Measurements from ENCODE around the gene HIGD2A.

Gene HIGD2A

DNA sequence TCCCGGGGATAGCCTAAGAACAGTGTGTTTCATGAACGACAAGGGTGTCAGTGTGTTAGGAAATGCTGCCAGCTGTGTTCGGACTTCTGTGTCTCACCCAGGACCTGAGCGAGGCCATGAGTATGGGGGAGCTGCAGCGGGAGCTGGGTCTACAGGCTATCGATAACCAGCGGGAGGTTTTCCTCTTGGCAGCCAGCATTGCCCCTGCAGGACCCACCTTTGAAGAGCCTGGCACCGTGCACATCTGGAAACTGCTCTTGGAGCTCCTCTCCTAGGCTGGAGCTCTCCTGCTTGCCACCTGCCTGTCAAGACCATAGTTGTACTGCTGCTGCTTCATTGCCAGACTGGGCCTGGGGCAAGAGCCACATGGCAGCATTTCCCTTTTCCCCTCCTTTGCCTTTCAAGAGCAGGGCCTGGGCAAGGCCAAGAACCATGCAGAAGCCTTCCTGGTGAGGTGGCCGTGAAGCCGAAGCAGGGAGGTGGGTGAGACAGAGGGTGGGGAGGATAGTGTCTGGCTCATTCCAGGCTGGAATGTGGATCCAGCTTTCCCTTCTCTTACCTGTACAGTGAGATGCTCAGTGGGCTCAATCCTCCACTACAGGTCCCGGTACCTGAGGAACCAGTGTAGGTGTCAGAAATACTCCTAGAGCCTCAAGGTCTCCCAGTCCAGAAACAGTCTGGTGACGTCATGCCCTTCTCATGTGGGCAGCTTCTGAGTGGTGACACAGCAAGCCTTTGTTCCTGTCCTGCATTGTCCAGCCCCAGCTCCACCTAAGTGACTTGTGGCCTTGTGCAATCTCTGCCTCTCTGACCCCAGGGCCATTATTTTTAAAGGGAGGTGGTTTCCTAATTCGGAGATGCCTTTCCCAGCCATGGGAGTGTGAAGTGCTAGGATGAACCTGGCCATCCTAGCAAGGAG lies 16.7 kb upstream of the HIGD2A start:
- Histone ChIP-seq H3K27ac (ENCODE audit: low read length) (no peak overlapping the region), H3K4me1 (ENCODE audit: insufficient read depth, low read length) (no peaks in the 10 kb centered on the region)

DNA sequence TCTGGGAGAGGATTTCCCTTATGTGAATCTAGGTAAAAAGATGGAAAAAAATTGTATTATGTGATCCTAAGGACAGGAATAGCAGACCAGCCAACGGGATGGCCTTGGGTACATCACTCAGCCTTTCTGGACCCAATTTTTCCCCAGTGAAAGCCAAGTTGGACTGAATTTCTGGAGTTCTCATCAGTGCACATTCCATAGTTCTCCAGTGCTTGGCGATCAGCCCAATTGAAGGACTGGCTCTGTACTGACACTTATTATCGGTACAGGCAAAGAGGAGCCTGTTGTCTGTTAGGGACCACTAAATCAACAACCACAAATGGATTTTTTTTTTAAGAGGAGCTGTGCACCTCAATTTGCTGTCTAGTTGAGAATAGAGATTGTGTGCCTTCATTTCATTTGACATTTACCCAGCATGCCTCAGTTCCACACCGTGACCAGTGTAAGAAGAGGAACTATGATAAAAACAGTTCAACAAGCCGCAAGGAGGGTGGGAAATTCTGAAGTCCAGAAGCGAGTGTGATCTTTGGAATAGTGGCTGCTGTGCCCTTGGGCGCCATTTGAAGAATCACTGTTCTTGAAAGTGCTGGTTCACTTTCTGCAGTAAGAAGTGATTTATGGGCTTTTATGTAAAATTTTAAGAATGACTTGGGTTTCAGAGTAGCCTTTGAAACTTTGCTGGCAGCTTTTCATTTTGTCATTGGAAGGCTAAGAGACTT lies 15.3 kb upstream of the HIGD2A start:
- Histone ChIP-seq H3K9ac (ENCODE audit: low read depth, low read length) (no peak overlapping the region), H3K4me3 (ENCODE audit: low read length) (no peak overlapping the region), H3K27me3 (ENCODE audit: insufficient read depth, low read length) (no peaks in the 10 kb centered on the region), H3K4me1 (ENCODE audit: insufficient read depth, low read length) (no peaks in the 10 kb centered on the region), H3K9me3 (ENCODE audit: insufficient read depth, low read depth, low read length) (no peaks in the 10 kb centered on the region), H3K27ac (ENCODE audit: low read length) (no peak overlapping the region), H3K36me3 (ENCODE audit: insufficient read depth, low read depth, low read length) (peaks cover 8% of the 10 kb centered on the region; the same call in 1 of the 2 replicates)

More for the DNA sequence above, 16.7 kb upstream of the HIGD2A start:
- H3K9me3 ChIP-seq (ENCODE audit: insufficient read depth, low read depth, low read length), result no peaks in the 10 kb centered on the region
- H3K36me3 ChIP-seq (ENCODE audit: insufficient read depth, low read depth, low read length), result peaks cover 8% of the 10 kb centered on the region; the same call in 1 of the 2 replicates
- H3K4me3 ChIP-seq (ENCODE audit: low read length), result no peak overlapping the region
- H3K9ac ChIP-seq (ENCODE audit: low read depth, low read length), result no peak overlapping the region
- H3K27me3 ChIP-seq (ENCODE audit: insufficient read depth, low read length), result peaks cover 13% of the 10 kb centered on the region

DNA sequence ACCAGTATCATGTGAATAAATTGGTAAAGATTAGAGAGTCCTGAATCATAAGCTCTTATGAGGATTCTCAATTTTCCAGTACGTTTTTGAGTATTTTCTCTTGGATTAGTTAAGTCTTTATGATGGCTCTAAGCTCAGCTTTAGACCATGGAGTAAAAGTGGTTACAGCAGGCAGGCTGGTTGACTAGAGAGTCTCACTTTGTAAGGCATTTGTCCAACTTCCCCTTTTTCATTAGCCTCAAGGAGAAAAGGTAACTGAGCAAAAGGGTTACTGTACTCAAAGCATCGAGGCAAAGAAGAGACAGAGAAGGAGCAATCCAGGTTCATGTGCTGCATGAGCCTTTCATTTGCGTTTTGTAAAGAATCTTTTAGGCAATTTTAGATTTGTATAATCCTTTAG lies 8.7 kb upstream of the HIGD2A start:
- Histone ChIP-seq H3K4me1 (ENCODE audit: insufficient read depth, low read length) (no peaks in the 10 kb centered on the region), H3K27me3 (ENCODE audit: insufficient read depth, low read length) (no peaks in the 10 kb centered on the region), H3K27ac (ENCODE audit: low read length) (no peak overlapping the region), H3K36me3 (ENCODE audit: insufficient read depth, low read depth, low read length) (peaks cover 45% of the 10 kb centered on the region), H3K4me3 (ENCODE audit: low read length) (no peak overlapping the region), H3K9ac (ENCODE audit: low read depth, low read length) (no peak overlapping the region), H3K9me3 (ENCODE audit: insufficient read depth, low read depth, low read length) (no peaks in the 10 kb centered on the region)

DNA sequence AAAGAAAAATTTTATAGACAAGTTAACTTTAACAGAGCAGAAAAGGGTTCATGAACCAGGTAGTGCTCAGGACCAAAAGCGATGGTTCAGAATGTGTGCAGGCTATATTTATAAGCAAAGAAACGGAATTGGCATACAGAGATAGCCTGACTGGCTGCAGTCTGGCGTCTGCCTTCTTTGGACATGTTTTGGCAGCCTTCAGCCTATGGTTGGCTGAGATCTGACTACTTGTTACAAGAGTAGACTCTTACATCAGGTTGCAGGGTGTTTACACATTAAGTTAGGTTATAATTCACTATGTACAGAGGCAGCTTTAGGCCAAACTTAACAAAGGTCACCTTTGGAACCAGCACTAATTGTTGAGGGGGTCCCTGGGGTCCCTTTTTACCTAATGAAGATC lies 7.1 kb upstream of the HIGD2A start:
- H3K4me3 ChIP-seq (ENCODE audit: low read length), result no peak overlapping the region
- peaks cover 61% of the 10 kb centered on the region for H3K36me3 ChIP-seq (ENCODE audit: insufficient read depth, low read depth, low read length)
- H3K4me1 ChIP-seq (ENCODE audit: insufficient read depth, low read length), result no peaks in the 10 kb centered on the region
- no peaks in the 10 kb centered on the region for H3K9me3 ChIP-seq (ENCODE audit: insufficient read depth, low read depth, low read length)
- H3K27me3 ChIP-seq (ENCODE audit: insufficient read depth, low read length), result no peaks in the 10 kb centered on the region
- H3K9ac ChIP-seq (ENCODE audit: low read depth, low read length), result no peak overlapping the region
- H3K27ac ChIP-seq (ENCODE audit: low read length), result no peak overlapping the region

DNA sequence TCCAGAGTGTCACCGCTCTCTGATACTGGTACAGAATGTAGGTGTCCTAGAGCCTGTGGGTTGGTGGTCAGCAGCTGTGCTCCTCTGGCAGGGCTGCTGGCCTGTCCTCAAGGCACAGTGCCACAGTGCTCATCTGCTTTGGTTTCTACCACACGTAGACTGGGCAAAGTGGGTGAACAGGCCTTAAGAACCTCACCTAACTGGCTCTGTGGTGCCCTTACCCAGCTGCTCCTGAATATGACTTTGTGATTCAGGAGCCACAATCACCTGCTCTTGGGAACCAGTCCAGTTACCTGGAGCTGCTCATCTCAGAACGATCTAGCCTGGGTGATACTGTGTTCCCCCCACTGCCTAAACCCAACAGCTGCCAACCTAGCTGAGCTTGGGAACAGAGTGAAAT lies 6.6 kb upstream of the HIGD2A start:
- Histone ChIP-seq H3K27ac (ENCODE audit: low read length) (no peak overlapping the region), H3K9ac (ENCODE audit: low read depth, low read length) (no peak overlapping the region), H3K9me3 (ENCODE audit: insufficient read depth, low read depth, low read length) (no peaks in the 10 kb centered on the region), H3K27me3 (ENCODE audit: insufficient read depth, low read length) (no peaks in the 10 kb centered on the region), H3K4me3 (ENCODE audit: low read length) (no peak overlapping the region), H3K4me1 (ENCODE audit: insufficient read depth, low read length) (no peaks in the 10 kb centered on the region; the same call in 1 of the 2 replicates), H3K36me3 (ENCODE audit: insufficient read depth, low read depth, low read length) (peaks cover 66% of the 10 kb centered on the region)

DNA sequence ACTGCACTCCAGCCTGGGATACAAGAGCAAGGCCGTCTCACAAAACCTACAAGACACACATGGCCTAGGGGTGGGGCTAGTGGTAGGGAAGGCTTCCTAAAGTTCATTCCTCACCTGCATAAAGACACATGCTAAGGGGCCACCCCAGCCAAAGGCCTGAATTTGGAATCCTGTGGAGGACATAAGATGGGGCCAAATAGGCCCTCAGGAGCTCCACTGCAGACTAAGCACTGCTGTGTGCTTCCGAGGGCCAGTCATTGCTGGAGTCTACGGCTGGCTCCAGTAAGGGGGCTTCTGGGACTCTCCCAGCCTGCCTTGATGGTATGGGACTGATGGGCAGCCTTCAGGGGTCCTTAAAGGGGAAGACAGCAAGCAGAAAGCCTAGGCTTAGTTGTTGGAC lies 5.8 kb upstream of the HIGD2A start:
- H3K9me3 ChIP-seq (ENCODE audit: insufficient read depth, low read depth, low read length), result no peaks in the 10 kb centered on the region
- no peak overlapping the region for H3K9ac ChIP-seq (ENCODE audit: low read depth, low read length)
- H3K27me3 ChIP-seq (ENCODE audit: insufficient read depth, low read length), result no peaks in the 10 kb centered on the region
- H3K27ac ChIP-seq (ENCODE audit: low read length), result no peak overlapping the region
- H3K36me3 ChIP-seq (ENCODE audit: insufficient read depth, low read depth, low read length), result peaks cover 70% of the 10 kb centered on the region
- H3K4me1 ChIP-seq (ENCODE audit: insufficient read depth, low read length), result peaks cover 3% of the 10 kb centered on the region; the same call in 1 of the 2 replicates
- no peak overlapping the region for H3K4me3 ChIP-seq (ENCODE audit: low read length)

DNA sequence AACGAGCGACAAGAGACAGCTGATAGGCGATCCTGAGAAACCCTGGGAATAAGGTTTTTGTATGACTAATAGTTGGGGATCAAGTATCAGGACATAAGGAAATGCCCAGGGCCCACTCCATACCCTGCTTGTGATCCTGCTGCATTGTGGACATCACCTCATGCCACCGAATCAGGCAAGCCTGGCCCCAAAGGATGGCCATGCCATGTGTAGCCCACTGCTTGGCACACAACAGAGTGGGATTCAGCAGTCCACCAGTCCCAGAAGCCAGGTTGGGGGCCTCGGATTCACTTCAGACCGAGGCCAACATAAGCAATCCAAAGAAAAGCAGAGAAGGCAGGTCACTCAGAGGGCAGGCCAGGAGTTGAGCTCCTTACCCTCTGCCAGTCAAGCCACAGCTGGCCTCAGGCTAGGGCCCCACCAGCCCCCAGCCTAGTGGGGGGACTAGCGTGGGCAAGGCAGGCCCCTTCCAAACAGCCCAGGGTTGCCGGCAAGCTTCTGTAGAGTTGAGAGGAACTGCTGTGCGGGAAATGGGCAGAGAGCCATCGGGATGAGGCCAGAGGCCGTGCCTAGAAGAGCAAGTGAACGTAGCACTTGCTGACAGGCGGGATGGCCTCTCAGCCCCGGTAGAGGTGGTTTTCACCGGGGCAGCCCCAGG lies 5.2 kb upstream of the HIGD2A start:
- Histone ChIP-seq H3K9ac (ENCODE audit: low read depth, low read length) (no peak overlapping the region), H3K9me3 (ENCODE audit: insufficient read depth, low read depth, low read length) (no peaks in the 10 kb centered on the region), H3K4me3 (ENCODE audit: low read length) (no peak overlapping the region), H3K27ac (ENCODE audit: low read length) (no peak overlapping the region), H3K27me3 (ENCODE audit: insufficient read depth, low read length) (no peaks in the 10 kb centered on the region), H3K36me3 (ENCODE audit: insufficient read depth, low read depth, low read length) (peaks cover 70% of the 10 kb centered on the region), H3K4me1 (ENCODE audit: insufficient read depth, low read length) (peaks cover 3% of the 10 kb centered on the region; the same call in 1 of the 2 replicates)

DNA sequence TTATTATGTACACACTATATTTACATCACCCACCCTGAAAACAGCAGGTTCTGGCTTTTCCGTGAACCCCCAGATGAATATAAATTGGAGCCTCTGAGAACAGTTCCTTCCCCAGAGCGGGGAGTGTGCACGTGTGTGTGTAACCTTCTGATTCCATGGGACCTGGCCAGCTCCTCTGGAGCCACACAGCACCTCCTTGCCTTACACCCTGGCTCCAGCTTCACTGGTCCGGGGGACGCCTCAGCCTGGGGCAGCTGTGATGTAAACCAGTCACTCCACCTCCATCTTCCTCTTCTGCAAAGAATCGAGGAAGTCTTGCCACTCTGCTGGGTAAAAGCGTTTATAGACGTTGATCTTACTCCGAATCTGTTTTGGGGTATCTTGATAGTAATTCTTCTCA lies 4.6 kb upstream of the HIGD2A start:
- H3K27ac ChIP-seq (ENCODE audit: low read length), result no peak overlapping the region
- H3K27me3 ChIP-seq (ENCODE audit: insufficient read depth, low read length), result no peaks in the 10 kb centered on the region
- H3K4me3 ChIP-seq (ENCODE audit: low read length), result no peak overlapping the region
- H3K4me1 ChIP-seq (ENCODE audit: insufficient read depth, low read length), result peaks cover 3% of the 10 kb centered on the region; the same call in 1 of the 2 replicates
- H3K9me3 ChIP-seq (ENCODE audit: insufficient read depth, low read depth, low read length), result no peaks in the 10 kb centered on the region
- no peak overlapping the region for H3K9ac ChIP-seq (ENCODE audit: low read depth, low read length)
- peaks cover 70% of the 10 kb centered on the region for H3K36me3 ChIP-seq (ENCODE audit: insufficient read depth, low read depth, low read length)

DNA sequence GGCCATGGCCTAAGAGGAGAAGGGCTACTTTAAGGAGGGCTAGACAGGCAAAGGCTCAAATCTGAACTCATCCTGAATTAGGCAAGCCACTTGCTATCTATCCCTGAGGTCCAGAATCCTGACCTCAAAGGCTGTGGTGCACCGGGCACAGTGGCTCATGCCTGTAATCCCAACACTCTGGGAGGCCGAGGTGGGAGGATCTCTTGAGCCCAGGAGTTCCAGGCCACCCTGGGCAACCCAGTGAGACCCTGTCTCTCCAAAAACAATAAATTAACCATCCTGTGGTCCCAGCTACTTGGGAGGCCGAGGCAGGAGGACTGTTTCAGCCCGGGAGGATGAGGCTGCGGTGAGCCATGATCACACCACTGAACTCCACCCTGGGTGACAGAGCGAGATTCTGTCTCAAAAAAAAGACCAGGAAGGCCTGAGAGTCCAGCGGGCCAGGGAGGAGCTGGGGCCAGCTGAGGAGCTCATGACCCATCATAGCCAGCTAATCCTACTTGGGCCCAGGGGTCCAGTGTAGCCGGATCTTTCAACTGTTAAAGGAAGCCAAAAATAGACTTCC lies 4.1 kb upstream of the HIGD2A start:
- Histone ChIP-seq H3K27me3 (ENCODE audit: insufficient read depth, low read length) (no peaks in the 10 kb centered on the region), H3K27ac (ENCODE audit: low read length) (no peak overlapping the region), H3K9me3 (ENCODE audit: insufficient read depth, low read depth, low read length) (no peaks in the 10 kb centered on the region), H3K9ac (ENCODE audit: low read depth, low read length) (no peak overlapping the region), H3K4me1 (ENCODE audit: insufficient read depth, low read length) (peaks cover 3% of the 10 kb centered on the region; the same call in 1 of the 2 replicates), H3K4me3 (ENCODE audit: low read length) (no peak overlapping the region), H3K36me3 (ENCODE audit: insufficient read depth, low read depth, low read length) (peaks cover 69% of the 10 kb centered on the region)

DNA sequence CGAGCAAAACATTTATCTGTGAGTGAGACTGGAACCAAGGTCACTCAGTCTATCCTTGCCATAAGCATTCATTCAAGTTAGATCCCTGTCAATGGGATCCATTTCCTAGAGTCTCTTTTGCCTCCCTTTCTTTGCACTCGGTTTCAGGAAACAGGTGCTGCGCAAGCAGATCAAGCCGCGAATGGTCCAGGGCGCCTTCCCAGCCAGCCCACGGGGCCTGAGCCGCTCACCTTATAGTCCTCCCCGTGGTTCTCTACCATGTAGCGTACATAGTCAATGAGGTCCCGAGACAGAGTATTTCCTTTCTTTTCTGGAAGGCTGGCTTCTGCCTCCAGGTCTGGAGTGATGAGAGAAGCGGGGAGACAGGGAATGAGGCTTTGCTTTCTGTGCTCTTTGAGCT lies 3.6 kb upstream of the HIGD2A start:
- Histone ChIP-seq H3K27ac (ENCODE audit: low read length) (no peak overlapping the region), H3K27me3 (ENCODE audit: insufficient read depth, low read length) (no peaks in the 10 kb centered on the region), H3K9ac (ENCODE audit: low read depth, low read length) (no peak overlapping the region), H3K9me3 (ENCODE audit: insufficient read depth, low read depth, low read length) (no peaks in the 10 kb centered on the region), H3K4me1 (ENCODE audit: insufficient read depth, low read length) (peaks cover 5% of the 10 kb centered on the region; the same call in 1 of the 2 replicates), H3K36me3 (ENCODE audit: insufficient read depth, low read depth, low read length) (peaks cover 65% of the 10 kb centered on the region), H3K4me3 (ENCODE audit: low read length) (no peak overlapping the region)

DNA sequence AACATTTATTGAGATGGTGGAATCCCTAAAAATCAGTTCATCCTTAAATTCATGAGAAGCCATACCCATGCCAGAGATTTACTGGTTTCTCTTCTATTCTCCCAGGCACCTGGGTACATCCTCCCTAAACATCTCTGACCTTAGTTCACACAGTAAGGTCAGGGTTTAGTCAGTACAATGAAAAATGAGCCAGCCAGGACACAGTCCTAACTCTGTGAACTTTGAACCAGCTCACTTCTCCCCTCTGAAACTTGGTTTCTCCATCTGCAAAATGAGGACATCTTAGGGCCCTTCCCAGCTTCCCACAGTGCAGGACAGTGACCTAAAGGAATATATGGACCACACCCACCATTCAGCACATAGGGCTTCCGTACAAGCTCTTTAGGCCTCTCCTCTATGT lies 2.1 kb upstream of the HIGD2A start:
- no peak overlapping the region for H3K9ac ChIP-seq (ENCODE audit: low read depth, low read length)
- peaks cover 66% of the 10 kb centered on the region for H3K36me3 ChIP-seq (ENCODE audit: insufficient read depth, low read depth, low read length)

More for the DNA sequence above, 2.1 kb upstream of the HIGD2A start:
- Histone ChIP-seq H3K4me1 (ENCODE audit: insufficient read depth, low read length) (peaks cover 5% of the 10 kb centered on the region; the same call in 1 of the 2 replicates), H3K4me3 (ENCODE audit: low read length) (no peak overlapping the region), H3K27me3 (ENCODE audit: insufficient read depth, low read length) (no peaks in the 10 kb centered on the region), H3K9me3 (ENCODE audit: insufficient read depth, low read depth, low read length) (no peaks in the 10 kb centered on the region), H3K27ac (ENCODE audit: low read length) (no peak overlapping the region)
